ENCODE data around the gene NRG3.

NRG3 gene

DNA sequence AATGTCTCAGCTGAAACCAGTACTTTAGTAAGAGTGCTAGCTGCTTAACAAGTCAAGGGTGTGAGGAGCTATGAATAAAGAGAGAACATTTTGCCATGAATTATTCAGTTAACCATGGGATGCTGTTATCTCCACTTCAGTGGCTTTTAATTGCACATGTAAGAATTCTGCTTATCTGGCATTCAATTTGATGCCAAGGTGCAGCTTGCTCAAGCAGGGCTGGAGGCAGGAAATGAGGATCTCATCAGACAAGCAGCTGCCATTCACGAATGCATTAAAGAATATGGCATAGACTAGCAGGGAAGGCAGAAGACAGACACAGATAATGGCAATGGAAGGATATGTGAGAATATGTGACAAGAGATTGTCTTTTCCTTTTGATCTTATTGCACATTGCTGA lies 697.8 kb downstream of the NRG3 start:
- no peak overlapping the region for H3K27ac Mint-ChIP-seq
- H3K27me3 Mint-ChIP-seq: no peaks in the 10 kb centered on the region
- peaks cover 3% of the 10 kb centered on the region for H3K9me3 Mint-ChIP-seq
- ATAC-seq (no peak), DNase-seq (no peak)
- no peak overlapping the region for H3K4me3 Mint-ChIP-seq
- H3K36me3 Mint-ChIP-seq (ENCODE audit: low read depth): no peaks in the 10 kb centered on the region
- no peaks in the 10 kb centered on the region for H3K4me1 Mint-ChIP-seq

DNA sequence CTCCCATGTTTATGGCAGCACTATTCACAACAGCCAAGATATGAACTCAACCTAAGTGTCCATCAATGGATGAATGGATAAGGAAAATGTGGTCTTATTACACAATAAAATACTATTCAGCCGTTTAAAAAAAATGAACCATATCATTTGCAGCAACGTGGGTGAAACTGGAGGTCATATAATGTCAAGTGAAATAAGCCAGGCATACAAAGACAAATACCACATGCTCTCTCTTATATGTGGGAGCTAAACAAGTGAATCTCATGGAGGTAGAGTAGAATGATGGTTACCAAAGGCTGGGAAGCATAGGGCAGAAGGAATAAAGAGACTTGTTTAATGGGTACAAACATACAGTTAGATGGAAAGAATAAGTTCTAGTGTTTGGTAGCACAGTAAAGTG lies 699.1 kb downstream of the NRG3 start:
- DNase-seq (no peak), ATAC-seq (no peak)
- Mint-ChIP-seq H3K4me1 (no peaks in the 10 kb centered on the region), H3K9me3 (peaks cover 3% of the 10 kb centered on the region), H3K27me3 (no peaks in the 10 kb centered on the region), H3K27ac (no peak overlapping the region), H3K4me3 (no peak overlapping the region), H3K36me3 (ENCODE audit: low read depth) (no peaks in the 10 kb centered on the region)

DNA sequence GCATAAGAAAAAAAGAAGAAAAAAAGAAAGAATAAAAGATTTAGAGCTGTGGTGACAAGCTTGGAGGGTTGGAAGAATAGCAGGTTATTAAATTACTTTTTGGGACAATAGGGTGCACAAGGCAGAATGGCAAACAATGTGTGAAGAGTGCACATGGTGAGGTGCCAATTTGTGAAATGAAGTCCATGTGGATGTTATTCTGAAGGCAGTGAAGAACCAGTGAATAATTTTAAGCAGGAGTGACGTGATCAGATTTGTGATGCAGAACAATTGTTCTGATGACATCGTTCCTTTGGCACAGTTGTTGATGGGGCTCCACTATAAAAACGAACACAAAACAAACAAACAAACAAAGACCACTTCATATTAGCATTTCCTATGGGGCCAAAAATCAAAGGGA lies 700.3 kb downstream of the NRG3 start:
- ATAC-seq: no peak
- Mint-ChIP-seq H3K4me1 (no peaks in the 10 kb centered on the region), H3K4me3 (no peak overlapping the region), H3K27ac (no peak overlapping the region), H3K9me3 (peaks cover 7% of the 10 kb centered on the region), H3K27me3 (no peaks in the 10 kb centered on the region), H3K36me3 (ENCODE audit: low read depth) (no peaks in the 10 kb centered on the region)
- no peak for DNase-seq

DNA sequence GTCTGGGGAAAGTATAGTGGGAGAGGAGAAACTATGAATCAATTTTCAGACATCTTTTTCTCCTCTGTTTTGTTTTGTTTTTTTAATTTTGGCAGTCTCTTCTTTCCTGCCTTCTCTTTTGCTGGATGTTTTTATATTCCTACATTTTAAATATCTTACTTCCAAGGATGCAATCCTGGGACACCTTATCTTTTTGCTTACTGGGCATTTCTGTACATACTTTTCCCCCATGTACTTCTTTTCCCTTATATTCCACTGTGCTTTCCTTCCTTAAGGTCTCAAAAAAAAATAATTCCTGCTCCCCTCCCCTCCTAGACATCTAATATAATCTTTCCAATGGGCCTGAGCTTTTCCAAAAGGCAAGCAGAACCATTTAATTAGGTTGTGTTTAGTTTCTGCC lies 701.1 kb downstream of the NRG3 start:
- DNase-seq: no peak
- no peaks in the 10 kb centered on the region for H3K4me1 Mint-ChIP-seq
- no peak overlapping the region for H3K4me3 Mint-ChIP-seq
- H3K27me3 Mint-ChIP-seq: no peaks in the 10 kb centered on the region
- ATAC-seq: no peak
- H3K27ac Mint-ChIP-seq: no peak overlapping the region
- no peaks in the 10 kb centered on the region for H3K36me3 Mint-ChIP-seq (ENCODE audit: low read depth)
- H3K9me3 Mint-ChIP-seq: peaks cover 7% of the 10 kb centered on the region

DNA sequence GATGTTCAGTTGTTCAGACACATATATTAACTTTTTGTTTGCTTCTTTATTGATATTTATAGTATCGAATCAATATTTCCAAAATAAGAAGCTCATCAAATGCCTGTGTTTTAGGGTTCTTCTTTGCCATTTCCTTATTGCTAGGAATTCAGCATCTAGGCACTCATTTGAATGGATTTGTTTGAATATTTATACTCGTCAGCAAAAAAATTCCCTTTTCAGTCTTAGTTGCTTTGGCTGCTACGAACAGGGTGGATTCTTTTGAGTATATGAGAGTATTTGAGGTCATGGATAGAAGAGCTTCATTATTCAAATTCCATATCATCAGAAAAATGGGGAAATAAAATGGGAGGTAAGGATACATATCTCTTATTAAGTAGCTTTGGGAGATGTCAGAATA lies 706.9 kb downstream of the NRG3 start:
- Mint-ChIP-seq H3K4me1 (no peaks in the 10 kb centered on the region), H3K27me3 (no peaks in the 10 kb centered on the region), H3K36me3 (ENCODE audit: low read depth) (no peaks in the 10 kb centered on the region), H3K4me3 (no peak overlapping the region), H3K27ac (no peak overlapping the region), H3K9me3 (peaks cover 4% of the 10 kb centered on the region)
- no peak for DNase-seq
- ATAC-seq: no peak

DNA sequence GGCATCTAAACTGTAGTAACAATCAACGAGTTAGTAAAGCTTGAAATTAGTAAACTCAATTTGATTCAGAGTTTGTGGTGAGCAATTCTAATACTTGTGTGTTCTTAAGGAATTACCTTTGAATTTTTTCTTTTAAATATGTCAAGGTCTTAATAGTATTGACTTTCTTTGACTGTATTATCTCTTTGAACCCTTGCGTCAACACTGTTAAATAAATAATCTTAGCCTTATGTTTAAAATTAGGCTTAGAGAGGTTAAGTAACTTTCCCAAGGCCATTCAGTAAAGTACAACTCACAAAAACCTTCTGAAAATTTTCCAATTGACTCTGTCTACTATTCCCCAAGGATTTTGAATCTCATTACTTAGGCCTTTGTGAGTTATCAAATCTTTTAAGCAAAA lies 716.4 kb downstream of the NRG3 start:
- no peak for DNase-seq
- Mint-ChIP-seq H3K9me3 (peaks cover 4% of the 10 kb centered on the region), H3K27me3 (no peaks in the 10 kb centered on the region), H3K4me3 (no peak overlapping the region), H3K4me1 (no peaks in the 10 kb centered on the region), H3K27ac (no peak overlapping the region), H3K36me3 (ENCODE audit: low read depth) (no peaks in the 10 kb centered on the region)
- no peak for ATAC-seq

DNA sequence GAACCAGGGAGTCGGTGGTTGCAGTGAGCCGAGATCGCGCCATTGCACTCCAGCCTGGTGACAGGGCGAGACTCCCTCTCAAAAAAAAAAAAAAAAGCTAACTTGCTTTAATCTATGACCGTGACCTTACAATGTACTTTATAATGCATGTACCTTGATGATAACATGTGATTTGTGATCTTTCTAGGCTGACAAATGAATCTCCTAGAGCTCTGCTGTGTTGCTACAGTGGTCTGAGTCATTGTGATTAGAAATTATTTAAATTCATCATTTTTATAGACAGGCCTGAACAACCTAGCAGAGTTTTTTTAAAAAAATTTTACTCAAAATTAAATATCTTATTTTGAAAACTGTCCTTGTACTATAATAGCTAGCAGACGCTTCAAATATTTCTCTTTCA lies 722.8 kb downstream of the NRG3 start:
- Mint-ChIP-seq H3K27ac (no peak overlapping the region), H3K36me3 (ENCODE audit: low read depth) (no peaks in the 10 kb centered on the region), H3K4me3 (no peak overlapping the region), H3K4me1 (no peaks in the 10 kb centered on the region), H3K27me3 (no peaks in the 10 kb centered on the region), H3K9me3 (peaks cover 18% of the 10 kb centered on the region)
- ATAC-seq: no peak
- DNase-seq: no peak

DNA sequence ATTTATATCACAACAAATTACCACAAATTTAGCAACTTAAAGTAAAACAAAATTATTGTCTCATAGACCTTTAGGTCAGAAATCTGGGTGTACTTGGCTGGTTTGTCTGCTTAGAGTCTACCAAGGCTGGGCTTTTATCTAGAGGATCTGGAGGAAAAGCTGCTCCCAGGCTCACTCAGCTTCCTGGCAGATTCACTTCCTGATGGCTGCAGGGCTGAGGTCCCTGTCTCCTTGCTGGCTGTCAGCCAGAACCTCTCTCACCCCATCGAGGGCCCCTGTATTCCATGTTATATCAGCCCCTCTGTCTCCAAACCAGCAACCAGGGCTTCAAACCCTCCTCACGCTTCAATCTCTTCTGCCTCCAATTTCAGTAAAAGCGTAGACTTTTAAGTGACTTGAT lies 734.9 kb downstream of the NRG3 start:
- no peaks in the 10 kb centered on the region for H3K36me3 Mint-ChIP-seq (ENCODE audit: low read depth)
- ATAC-seq (no peak), DNase-seq (no peak)
- H3K4me1 Mint-ChIP-seq: no peaks in the 10 kb centered on the region
- no peak overlapping the region for H3K27ac Mint-ChIP-seq
- peaks cover 13% of the 10 kb centered on the region for H3K9me3 Mint-ChIP-seq
- no peak overlapping the region for H3K4me3 Mint-ChIP-seq
- H3K27me3 Mint-ChIP-seq: no peaks in the 10 kb centered on the region

DNA sequence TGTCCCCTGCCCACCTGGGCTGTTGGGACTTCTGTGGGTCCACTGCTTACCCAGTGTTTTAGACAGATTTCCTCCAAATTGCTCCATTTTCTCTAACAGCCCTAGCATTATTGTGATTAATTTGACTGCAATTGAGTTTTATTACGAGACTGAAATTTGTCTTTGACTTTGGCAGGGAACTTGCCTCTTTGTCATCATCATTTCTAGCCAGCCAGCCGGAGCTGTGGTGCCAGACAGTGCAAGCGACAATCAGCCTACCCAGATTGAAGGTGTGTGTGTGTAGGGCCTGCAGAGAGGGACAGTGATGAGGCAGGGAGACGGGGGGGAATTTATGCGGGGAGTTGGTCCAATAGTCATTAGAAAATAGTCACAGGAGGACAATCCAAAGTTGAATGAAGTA lies 743.0 kb downstream of the NRG3 start:
- Mint-ChIP-seq H3K36me3 (ENCODE audit: low read depth) (no peaks in the 10 kb centered on the region), H3K27me3 (no peaks in the 10 kb centered on the region), H3K27ac (no peak overlapping the region), H3K9me3 (no peaks in the 10 kb centered on the region), H3K4me1 (no peaks in the 10 kb centered on the region), H3K4me3 (no peak overlapping the region)
- ATAC-seq (no peak), DNase-seq (no peak)

DNA sequence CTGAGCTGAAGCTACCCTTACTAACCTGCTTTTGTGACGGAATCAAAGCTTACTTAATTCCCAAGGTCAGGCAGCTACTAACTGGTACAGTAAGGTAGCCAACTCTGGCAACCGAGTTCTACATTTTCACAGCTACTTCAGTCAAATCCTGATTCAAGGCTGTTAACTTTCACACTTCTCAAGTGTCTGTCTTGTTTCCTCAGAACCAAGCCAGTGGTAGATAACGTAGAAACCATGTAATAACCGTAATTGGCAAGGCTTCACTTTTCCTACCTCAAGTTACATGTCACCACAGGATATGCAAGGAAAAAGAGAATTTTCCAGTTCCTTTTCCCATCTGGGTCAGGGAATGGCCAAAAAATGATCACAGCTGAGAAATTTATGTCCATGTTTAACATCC lies 746.7 kb downstream of the NRG3 start:
- Mint-ChIP-seq H3K27ac (no peak overlapping the region), H3K4me1 (no peaks in the 10 kb centered on the region), H3K36me3 (ENCODE audit: low read depth) (no peaks in the 10 kb centered on the region), H3K27me3 (no peaks in the 10 kb centered on the region), H3K4me3 (no peak overlapping the region), H3K9me3 (no peaks in the 10 kb centered on the region)
- ATAC-seq (no peak), DNase-seq (no peak)

DNA sequence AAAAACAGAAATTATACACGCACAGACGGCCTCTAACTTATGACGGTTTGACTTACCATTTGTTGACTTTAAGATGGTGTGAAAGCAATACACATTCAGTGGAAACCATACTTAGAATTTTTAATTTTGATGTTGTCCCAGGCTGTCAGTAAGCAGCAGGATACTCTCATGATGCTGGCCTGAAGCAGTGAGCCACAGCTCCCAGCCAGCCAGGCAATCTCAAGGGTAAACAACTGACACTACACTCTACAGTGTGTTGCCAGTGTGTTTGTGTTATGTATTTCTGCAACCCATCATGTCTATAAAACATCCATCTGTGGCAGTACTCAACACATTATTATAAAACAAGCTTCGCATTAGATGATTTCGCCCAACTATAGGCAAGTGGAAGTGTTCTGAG lies 747.5 kb downstream of the NRG3 start:
- Mint-ChIP-seq H3K36me3 (ENCODE audit: low read depth) (no peaks in the 10 kb centered on the region), H3K4me3 (no peak overlapping the region), H3K4me1 (no peaks in the 10 kb centered on the region), H3K9me3 (no peaks in the 10 kb centered on the region), H3K27me3 (no peaks in the 10 kb centered on the region), H3K27ac (no peak overlapping the region)
- ATAC-seq (no peak), DNase-seq (no peak)

DNA sequence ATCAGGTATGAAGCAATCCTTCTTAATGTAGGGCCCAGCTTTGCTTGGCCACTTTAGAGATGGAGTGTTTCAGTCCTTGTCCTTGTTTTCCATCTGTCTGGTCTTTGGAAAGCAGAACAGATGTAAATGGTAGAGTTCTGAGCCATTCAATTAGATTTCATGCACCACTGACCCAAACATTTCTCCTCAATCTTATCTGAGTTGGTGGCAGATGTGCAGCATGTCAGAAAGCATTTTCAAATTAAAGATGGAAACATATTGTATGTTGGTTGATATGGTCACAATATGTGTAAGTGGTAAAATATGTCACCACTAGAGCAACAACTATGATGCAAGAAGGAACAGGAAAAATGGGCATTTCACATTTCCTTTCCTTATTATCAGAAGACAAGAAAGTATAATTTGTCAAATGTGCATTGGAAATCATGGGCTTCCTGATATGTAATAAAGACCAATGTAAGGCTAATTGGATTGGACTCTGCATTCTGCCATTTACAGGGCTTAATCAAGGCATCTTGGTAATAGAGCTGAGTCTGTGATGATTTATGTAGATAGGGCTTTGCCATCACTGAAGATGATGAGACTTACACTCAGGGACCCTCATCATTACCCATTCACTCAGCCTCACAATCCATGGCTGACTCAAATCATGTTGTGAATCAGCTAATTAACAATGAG lies 750.7 kb downstream of the NRG3 start:
- no peaks in the 10 kb centered on the region for H3K27me3 Mint-ChIP-seq
- H3K9me3 Mint-ChIP-seq: no peaks in the 10 kb centered on the region
- no peaks in the 10 kb centered on the region for H3K4me1 Mint-ChIP-seq
- no peak overlapping the region for H3K4me3 Mint-ChIP-seq
- DNase-seq: no peak
- no peak overlapping the region for H3K27ac Mint-ChIP-seq
- peaks cover 1% of the 10 kb centered on the region for H3K36me3 Mint-ChIP-seq (ENCODE audit: low read depth)
- ATAC-seq: no peak

DNA sequence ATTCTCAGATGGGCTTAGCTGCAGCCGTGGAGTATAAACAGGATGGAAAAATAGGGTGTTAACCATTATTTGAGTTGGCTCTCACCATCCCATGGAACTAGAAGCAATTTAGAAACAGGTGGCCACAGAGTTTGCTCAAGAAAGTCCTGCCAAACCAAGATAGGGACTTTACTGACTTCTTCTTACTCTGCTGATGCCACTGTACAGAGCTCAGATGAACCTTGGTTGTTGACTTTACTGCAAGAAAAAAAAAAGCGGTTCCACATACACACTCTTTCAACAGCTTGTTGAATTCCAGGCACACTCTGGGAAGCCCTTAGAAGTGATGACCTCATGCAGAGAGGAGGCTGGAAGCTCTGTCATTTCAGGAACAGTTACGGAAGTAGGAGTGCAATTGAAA lies 753.4 kb downstream of the NRG3 start:
- peaks cover 7% of the 10 kb centered on the region for H3K9me3 Mint-ChIP-seq
- ATAC-seq: no peak
- H3K27me3 Mint-ChIP-seq: no peaks in the 10 kb centered on the region
- DNase-seq: no peak
- no peak overlapping the region for H3K27ac Mint-ChIP-seq
- peaks cover 1% of the 10 kb centered on the region for H3K36me3 Mint-ChIP-seq (ENCODE audit: low read depth)
- H3K4me1 Mint-ChIP-seq: no peaks in the 10 kb centered on the region
- no peak overlapping the region for H3K4me3 Mint-ChIP-seq

DNA sequence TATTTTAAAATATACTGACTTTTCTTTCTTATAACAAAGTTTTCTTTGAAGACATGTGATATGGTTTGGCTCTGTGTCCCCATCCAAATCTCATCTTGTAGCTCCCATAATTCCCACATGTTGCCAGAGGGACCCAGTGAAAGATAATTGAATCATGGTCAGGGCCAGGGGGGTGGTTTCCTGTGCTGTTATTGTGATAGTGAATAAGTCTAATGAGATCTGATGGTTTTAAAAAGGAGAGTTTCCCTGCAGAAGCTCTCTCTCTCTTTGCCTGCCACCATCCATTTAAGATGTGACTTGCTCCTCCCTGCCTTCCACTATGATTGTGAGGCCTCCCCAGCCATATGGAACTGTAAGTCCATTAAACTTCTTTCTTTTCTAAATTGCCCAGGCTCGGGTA lies 768.1 kb downstream of the NRG3 start:
- ATAC-seq (no peak), DNase-seq (no peak)
- Mint-ChIP-seq H3K4me1 (no peaks in the 10 kb centered on the region), H3K36me3 (ENCODE audit: low read depth) (no peaks in the 10 kb centered on the region), H3K27me3 (no peaks in the 10 kb centered on the region), H3K27ac (no peak overlapping the region), H3K9me3 (peaks cover 8% of the 10 kb centered on the region), H3K4me3 (no peak overlapping the region)

DNA sequence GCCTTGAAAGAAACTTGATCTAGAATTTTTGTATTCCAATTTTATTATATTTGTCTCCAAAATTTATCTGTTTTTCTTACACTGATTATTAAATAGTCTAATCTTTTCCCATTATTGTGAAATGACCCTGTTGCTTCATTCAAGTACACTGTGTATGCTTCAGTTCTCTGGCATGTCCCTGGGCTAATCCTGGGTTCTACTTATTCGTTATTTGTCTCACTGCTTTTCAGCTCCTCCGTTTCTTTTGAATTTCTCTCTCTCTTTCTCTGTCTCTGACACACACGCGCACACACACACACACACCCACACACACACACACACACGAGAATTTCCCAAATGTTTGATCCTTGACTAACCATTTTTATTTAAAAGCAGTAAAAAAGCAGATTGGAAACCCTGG lies 768.6 kb downstream of the NRG3 start:
- DNase-seq: no peak
- Mint-ChIP-seq H3K27me3 (no peaks in the 10 kb centered on the region), H3K9me3 (peaks cover 8% of the 10 kb centered on the region), H3K27ac (no peak overlapping the region), H3K4me1 (no peaks in the 10 kb centered on the region), H3K4me3 (no peak overlapping the region), H3K36me3 (ENCODE audit: low read depth) (no peaks in the 10 kb centered on the region)
- no peak for ATAC-seq

DNA sequence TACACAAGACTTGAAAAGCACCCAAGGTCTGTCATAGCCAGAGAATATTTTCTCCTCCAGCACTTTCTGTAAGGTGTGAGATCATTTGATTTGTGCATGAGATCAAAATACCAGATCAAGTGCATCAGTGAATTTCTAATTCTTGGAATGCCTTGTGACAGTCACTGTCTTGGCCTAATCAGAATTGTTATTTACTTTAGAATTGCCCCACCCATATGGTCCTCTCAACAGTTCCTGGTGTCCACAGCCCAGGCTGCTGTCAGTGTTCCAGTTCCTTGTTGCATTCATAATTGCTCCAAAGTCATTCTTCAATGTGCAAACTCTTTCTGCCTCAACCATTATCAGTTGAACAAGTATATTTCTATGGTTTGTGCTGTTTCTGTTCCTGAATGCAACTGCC lies 770.2 kb downstream of the NRG3 start:
- no peak for ATAC-seq
- Mint-ChIP-seq H3K27me3 (no peaks in the 10 kb centered on the region), H3K4me3 (no peak overlapping the region), H3K4me1 (no peaks in the 10 kb centered on the region), H3K9me3 (peaks cover 8% of the 10 kb centered on the region), H3K36me3 (ENCODE audit: low read depth) (no peaks in the 10 kb centered on the region), H3K27ac (no peak overlapping the region)
- no peak for DNase-seq
